ENCODE results near the gene ANKRD28.

DNA sequence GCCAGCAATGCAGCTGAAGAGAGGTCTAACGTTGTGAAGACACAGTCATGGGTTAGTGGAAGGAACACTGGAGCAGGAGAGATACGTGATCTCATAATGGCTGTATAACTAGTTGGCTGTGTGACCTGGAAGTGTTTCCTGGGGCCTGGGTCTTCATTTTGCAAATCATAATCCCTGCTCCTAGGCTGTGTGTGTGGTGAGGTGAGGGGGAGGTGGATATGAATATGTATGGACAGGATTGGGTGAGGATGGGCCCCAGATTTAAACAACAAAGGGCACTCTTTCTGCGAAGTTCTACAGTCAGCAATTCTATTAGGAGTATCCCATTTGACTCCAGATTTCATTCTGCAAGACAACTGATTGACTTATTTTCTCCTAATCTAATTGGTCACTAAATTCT is 41.3 kb downstream of the ANKRD28 start:
- TF ChIP-seq POLR2A (IDR thresholded peaks at IDR 0.05; ENCODE audit: low read depth, low read length) (no peak), POLR2AphosphoS5 (IDR thresholded peaks at IDR 0.05; ENCODE audit: low read depth, low read length) (no peak), TAF1 (IDR thresholded peaks at IDR 0.05; ENCODE audit: borderline replicate concordance, low read depth, low read length) (no peak)
